ENCODE results near the gene FHOD3. TPM values are rescaled to one million over a fixed set of nuclear protein-coding genes. Genes with fewer than 3 reads are reported as not detected.

The FHOD3 gene
- polyA plus RNA-seq, 1 experiment, result 41.1 TPM

- Histone ChIP-seq H3K27ac (ENCODE audit: low read depth, low read length) (no peak overlapping the region), H3K27me3 (ENCODE audit: control insufficient read depth, insufficient read depth, low read length) (no peaks in the 10 kb centered on the region), H3K4me3 (ENCODE audit: low read depth, low read length) (no peak overlapping the region), H3K9me3 (ENCODE audit: control insufficient read depth, insufficient read depth, low read length) (no peaks in the 10 kb centered on the region)
- ChIA-PET CTCF (no interaction called here), POLR2A (no interaction called here)
- no peak for DNase-seq (ENCODE audit: low read depth, low spot score)
- TF ChIP-seq CTCF (IDR thresholded peaks at IDR 0.05; ENCODE audit: low read depth, low read length), result no peak
These were observed 337.2 kb downstream of the FHOD3 start for GRCh38 chr18:36634573-36635216.

- ChIA-PET CTCF (interaction anchor here (0.7 to 1.6 kb wide), 2 partner anchors 52 to 119 kb away, joined by 3 to 7 read pairs; no protein-coding TSS in a partner anchor), POLR2A (interaction anchor here (0.7 kb wide), 1 partner anchor 337 kb away, joined by 4 read pairs; no protein-coding TSS in a partner anchor)
- no peak overlapping the region for H3K4me3 ChIP-seq (ENCODE audit: low read depth, low read length)
- no peak for DNase-seq (ENCODE audit: low read depth, low spot score)
- no peaks in the 10 kb centered on the region for H3K9me3 ChIP-seq (ENCODE audit: control insufficient read depth, insufficient read depth, low read length)
- H3K27me3 ChIP-seq (ENCODE audit: control insufficient read depth, insufficient read depth, low read length), result no peaks in the 10 kb centered on the region
- H3K27ac ChIP-seq (ENCODE audit: low read depth, low read length), result no peak overlapping the region
- TF ChIP-seq CTCF (IDR thresholded peaks at IDR 0.05; ENCODE audit: low read depth, low read length), result no peak
These were observed 338.0 kb downstream of the FHOD3 start for GRCh38 chr18:36635414-36636096.

GRCh38 chr18:36636237-36636817, 338.8 kb downstream of the FHOD3 start:
- Histone ChIP-seq H3K4me3 (ENCODE audit: low read depth, low read length) (no peak overlapping the region), H3K27me3 (ENCODE audit: control insufficient read depth, insufficient read depth, low read length) (no peaks in the 10 kb centered on the region), H3K27ac (ENCODE audit: low read depth, low read length) (no peak overlapping the region), H3K9me3 (ENCODE audit: control insufficient read depth, insufficient read depth, low read length) (no peaks in the 10 kb centered on the region)
- POLR2A ChIA-PET, result interaction anchor here (0.7 to 1.0 kb wide), 3 partner anchors 12 to 337 kb away, joined by 4 to 5 read pairs (median 4); no protein-coding TSS in a partner anchor
- no peak for DNase-seq (ENCODE audit: low read depth, low spot score)
- CTCF ChIA-PET, result interaction anchor here (0.7 to 1.6 kb wide), 2 partner anchors 52 to 118 kb away, joined by 3 to 7 read pairs; no protein-coding TSS in a partner anchor
- no peak for TF ChIP-seq CTCF (IDR thresholded peaks at IDR 0.05; ENCODE audit: low read depth, low read length)

GRCh38 chr18:36638224-36638623, 340.7 kb downstream of the FHOD3 start:
- Histone ChIP-seq H3K27ac (ENCODE audit: low read depth, low read length) (no peak overlapping the region), H3K4me3 (ENCODE audit: low read depth, low read length) (no peak overlapping the region), H3K27me3 (ENCODE audit: control insufficient read depth, insufficient read depth, low read length) (no peaks in the 10 kb centered on the region), H3K9me3 (ENCODE audit: control insufficient read depth, insufficient read depth, low read length) (no peaks in the 10 kb centered on the region)
- POLR2A ChIA-PET, result interaction anchor here (0.9 kb wide), 1 partner anchor 9 kb away, joined by 3 read pairs; no protein-coding TSS in a partner anchor
- no peak for DNase-seq (ENCODE audit: low read depth, low spot score)
- CTCF ChIA-PET, result no interaction called here
- no peak for TF ChIP-seq CTCF (IDR thresholded peaks at IDR 0.05; ENCODE audit: low read depth, low read length)

Measured in AG04450 (cell line).